Forelimb muscle (tissue), 1 donor: ENCODE measurements around the gene PRKRA. TPM values are rescaled to one million over a fixed set of nuclear protein-coding genes. Genes with fewer than 3 reads are reported as not detected.
"Not testable (repeated sequence)": the region's sequence is repeated elsewhere in the genome, so short reads cannot be mapped to it uniquely, and the experiment has no call there.

ENCODE experiments used
- DNase-seq: peaks from one replicate; pipeline ENCODE4 v3.0.0-alpha.2; 2013; ENCODE audit warnings: low read depth
- polyA plus RNA-seq: library from polyadenylated mRNA; unstranded; fragments of 120-200 nt; gene quantifications from one replicate; pipeline ENCODE4 v1.2.1, GENCODE V29; 2013; ENCODE audit not compliant: insufficient read length

PRKRA gene
- 57.0 TPM for polyA plus RNA-seq

DNA sequence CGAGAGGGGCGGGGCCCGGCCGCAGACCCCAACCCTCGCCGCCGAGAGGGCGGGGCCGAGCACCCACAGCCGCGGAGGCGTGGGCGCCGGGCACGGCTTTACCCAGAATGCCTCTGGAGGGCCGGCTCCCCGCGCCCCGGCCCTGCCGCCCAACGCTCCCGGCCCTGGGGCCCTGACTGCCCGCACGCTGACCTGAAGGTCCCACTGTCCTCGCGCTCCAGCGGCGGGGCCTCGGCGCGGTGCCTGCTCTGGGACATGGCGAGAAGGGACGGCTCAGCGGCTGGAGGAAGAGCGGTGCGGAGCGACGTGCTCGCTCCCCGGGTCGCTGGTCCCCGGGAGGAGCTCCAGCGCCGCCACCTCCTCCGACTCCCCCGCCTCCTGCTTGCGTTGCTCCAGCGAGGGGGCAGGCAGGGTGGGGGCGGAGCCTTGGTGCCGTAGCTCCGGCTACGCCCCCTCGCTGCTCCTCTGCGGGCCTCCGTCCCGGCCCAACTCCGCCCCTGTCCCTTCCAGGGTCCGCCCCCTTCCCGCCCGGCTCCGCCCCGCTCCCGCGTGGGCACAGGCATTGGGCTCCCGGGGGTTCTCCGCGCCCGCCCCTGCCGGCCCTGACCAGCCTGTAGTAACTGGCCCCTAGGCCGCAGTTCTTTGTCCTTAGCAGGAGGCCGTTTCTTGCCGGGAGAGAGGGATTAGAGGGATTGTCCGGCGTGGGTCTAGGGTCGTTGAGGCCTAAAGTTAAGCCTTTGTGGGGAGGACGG is at the start of gene PRKRA, which contains the start of gene PJVK:
TSS of gene PRKRA (minus strand) at position 402 of the 752 bp plus-strand sequence. CDS start at position 257, 145 bp downstream.
TSS of gene PJVK (plus strand) at position 605 of the 752 bp plus-strand sequence. CDS start 2,032 bp downstream, outside the sequence.
- peak; percentile 93 for DNase-seq

DNA sequence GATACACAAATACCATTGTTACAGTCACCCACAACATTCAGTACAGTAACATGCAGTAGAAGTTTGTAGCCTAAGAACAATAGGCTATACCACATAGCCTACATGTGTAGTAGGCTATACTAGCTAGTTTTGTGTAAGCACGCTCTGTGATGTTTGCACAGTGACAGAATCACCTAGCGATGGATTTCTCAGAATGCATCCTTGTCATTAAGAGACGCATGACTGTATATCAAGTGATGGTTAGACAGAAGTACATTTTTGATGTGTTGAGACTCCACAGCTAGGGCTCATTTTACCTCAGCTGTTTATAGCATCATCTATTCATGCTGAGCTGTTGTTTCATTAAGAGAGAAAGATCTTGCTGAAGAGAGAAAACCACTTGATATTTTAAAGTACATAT is 48.7 kb upstream of the PRKRA start:
- no peak for DNase-seq

DNA sequence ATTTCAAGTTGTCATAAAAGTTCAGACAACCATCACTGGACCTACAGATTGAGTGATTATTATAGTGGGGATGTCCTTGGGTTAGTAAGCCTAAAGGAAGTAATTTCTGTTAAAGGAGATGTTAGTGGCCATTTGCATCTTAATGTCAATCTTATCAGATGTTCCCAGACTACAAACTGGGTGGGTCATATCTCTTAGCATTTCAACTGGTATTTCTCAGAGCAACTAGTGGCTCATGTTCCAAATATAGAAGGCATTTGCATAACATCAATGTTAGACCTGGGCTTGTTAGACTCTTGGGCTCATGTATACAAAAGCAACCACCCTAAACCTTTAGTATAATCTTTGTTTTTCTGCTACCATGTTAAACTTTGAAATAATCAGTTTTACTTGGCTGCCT is 47.2 kb upstream of the PRKRA start:
- DNase-seq = no peak

DNA sequence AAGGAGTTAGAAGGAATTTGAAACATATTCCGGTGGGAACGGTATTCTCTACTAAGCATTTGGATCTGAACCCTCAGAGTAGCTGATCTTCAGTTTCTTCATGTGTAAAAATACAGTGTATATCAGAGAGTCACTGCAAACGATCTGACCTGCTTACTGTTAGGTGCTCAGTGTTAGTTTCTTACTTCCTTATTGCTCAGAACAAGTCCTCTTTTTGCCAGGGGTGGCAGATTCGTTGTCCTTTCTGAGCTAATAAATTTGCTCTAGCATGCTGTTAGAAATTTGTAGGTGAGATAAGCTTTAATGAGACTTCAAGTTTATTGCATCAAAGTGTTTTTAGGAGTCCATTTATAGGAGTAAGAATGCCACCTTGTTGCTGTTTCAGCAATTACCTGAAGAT is 45.1 kb upstream of the PRKRA start:
- no peak for DNase-seq

DNA sequence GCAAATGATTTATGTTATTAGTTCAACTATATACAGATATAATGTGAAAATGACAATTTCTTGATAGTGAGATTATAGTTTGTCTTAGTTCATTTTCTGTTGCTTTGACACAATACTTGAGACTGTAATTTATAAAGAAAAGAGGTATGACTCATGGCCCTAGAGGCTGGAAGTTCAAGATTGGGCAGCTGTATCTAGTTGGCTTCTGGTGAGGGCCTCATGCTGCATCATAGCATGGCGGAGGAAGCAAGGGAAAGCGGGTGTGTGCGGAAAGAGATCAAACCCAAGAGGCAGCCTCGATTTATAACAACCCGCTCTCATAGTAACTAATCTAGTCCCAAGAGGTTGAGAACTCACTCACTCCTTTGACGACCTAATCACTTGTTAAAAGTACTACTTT is 40.6 kb upstream of the PRKRA start:
- DNase-seq = no peak

DNA sequence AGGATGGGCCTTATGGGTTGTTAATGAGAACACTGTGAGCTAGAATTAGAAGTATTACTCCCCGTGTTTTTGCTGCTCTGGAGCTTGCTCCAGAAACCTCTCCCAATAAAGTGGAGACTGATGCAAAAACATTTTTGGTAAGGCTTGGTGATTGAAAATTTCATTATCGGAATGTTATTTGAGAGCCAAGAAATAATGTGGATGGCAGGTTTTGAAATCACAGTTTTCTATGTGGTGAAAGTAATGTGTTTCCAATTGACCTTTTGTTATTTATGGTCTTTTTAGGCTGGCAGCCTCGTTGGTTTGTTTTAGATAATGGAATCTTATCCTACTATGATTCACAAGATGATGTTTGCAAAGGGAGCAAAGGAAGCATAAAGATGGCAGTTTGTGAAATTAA is 34.4 kb upstream of the PRKRA start:
- DNase-seq = no peak

DNA sequence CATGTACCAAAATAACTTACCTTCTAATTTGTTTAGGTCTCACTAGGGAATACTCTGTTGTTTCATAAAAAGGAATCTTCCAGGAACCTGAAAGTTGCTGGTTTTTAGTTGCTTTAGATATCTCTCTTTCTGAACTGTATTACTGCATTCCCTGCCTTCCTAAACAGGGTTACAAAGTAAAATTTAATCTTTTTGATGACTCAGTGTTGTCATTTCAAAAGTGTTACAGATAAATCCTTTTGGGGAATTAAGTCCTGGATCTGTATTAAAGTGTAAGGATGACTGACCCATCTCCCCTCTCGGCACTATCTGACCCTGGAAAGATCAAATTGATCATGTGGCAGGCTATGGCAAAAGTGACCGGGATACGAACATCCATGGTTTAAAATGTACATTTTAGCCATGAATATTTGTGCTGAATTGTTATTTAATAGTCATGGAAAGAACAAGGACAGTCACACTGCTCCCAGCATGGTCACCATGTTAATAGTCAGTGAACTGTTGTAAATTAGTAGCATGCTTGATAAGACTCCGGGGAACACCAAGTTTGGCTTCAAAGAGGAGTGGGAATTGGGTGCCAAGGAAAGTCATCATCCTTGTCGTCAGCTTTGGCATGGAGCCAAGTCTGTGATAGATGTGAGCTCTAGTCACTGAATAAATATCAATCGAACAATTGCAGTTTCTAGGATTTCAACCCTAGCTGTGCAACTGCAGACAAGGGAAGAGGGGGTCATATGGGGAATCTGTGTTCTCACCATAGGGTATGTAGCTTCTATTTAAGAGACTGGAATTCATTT is 33.5 kb upstream of the PRKRA start:
- DNase-seq = no peak

DNA sequence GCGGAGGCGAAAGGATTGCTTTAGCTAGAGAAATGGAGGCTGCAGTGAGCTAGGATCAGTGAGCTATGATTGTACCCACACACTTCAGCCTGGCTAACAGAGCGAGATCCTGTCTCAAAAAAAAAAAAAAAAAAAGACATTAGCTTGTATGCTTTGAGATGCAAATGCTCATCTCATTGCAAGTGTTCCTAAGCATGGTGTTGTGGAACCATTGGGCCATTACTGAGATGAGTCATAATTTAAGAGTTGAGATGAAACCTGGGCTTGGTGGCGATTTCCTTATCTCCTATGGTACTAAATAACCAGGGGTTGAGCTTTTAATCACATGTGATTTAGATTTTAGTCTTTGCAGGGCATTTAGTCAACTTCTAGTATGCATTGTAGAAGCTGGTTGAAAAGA is 31.5 kb upstream of the PRKRA start:
- no peak for DNase-seq

DNA sequence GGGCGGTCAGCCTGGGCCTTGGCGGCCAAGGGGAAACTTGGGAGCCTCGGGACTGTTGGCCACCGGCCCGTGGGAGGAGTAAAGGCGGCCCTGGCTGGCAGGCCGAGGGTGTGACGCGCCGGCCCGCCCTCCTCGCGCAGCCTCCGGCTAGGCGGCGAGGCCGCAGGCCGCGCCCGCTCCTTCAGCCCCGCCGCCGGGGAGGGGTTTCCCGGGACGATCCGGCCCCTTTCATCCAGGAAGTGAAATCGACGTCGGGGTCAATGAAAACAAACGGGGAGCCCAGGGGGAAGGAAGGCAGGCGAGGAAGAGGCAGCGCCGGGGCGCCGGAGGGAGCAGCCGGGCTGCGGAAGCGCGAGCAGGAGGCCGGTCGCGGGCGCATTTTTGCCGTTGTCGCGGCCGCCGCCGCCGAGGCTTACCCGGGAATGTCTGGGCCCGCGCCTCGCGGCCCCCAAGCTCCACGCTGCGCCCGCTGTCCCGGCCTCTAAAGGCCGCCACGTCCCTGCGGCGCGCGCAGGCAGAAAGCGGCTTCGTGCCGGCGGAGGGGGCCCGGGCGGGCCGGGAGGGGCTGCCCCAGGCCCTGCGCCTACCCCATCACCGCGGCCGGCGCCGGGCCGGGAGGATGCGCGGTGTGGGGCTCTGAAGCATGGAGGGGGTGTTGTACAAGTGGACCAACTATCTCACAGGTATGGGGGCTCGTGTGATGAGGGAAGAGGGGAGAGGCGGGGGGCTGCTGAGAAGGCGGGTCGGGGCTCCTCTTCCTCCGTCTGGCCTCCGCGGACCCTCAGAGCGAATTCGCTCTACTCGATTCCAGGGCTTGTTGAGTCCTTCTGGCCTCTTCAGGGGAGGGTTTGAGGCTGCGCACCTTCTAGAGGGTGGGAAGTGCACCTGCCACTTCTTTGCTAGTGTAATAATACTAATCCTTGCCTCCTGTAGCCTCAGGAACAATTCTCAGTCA is 29.5 kb upstream of the PRKRA start, which contains the start of gene PLEKHA3:
TSS of gene PLEKHA3 (plus strand) at position 231 of the 955 bp plus-strand sequence. CDS start at position 644, 413 bp downstream.
- peak; percentile 80 for DNase-seq

DNA sequence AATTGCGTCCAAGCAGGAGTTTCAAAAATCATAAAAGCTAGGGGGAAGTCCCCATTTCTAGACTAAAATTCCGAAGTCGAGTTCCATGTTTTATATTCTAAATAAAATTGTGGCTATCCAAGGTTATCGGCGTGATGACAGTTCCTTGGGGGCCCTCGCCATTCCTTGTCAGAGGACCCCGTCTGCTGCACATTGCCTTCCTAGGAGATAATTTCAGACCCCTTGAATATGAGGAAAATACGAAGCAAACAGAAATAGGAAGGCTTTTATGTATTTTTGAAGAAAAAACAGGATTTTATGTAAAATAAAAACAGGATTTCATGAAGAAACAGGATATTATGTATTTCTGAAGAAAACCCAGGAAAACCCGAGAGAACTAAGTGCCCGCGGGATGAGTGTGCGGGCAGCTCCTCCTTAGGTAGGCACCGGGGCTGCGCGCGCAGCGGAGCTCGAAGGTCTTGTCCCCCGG is 28.8 kb upstream of the PRKRA start:
- DNase-seq = no peak

DNA sequence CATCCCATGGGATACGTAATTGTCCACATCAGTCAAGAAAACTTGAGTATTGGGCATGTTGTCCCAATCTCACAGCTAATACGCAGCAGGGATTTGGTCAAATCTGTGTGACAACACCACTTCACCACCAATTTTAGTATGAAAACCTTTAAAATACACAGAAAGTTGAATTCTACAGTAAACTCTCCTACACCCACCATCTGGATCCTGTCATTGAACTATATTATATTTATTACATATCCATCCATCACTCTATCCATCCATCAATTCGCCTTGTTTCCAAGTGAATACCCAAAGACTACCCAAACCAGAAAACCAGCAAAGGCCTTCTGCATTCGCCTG is 28.3 kb upstream of the PRKRA start:
- no peak for DNase-seq

DNA sequence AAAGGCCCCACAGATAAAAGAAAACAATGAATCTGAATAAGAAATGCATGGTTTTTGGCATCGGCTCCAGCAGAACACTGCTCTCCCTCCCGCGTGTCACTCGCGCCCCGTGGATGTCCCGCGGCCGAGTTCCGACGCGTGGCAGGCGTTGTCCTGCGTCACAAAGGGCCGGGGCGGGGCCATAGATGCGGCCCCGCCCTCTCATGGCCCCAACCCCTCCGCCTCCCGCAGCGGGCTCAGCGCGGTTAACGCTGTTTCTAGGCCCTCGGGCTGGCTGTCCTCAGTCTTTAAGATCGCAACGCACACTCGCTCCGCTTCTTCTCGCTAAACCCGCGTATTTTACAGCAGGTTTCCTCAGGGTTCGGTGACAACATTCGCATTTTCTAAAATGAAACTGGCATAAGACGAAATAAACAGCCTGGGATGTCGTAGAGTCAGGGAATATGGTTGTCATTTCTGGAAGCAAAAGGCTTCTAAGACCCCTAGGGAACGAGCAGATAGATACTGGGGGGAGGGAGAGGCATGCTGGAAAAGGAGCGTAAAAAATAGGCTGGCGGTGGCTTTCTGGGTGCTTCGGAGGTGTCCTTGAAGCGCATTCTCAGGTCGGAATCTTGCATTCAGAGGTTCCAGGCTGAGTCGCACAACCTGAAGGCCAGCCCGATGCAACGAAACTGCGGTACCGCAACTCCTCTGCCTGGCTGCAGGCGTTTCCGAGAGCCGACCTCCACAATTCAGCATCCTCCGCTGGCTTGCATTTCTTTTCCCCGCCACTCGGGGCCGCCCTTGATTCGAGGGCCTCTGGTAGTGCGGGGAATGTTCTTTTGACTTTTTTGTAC is 27.7 kb upstream of the PRKRA start, which contains the start of gene FKBP7:
TSS of gene FKBP7 (minus strand) at position 162 of the 836 bp plus-strand sequence. CDS start at position 61, 101 bp downstream.
- DNase-seq = peak; percentile 72

DNA sequence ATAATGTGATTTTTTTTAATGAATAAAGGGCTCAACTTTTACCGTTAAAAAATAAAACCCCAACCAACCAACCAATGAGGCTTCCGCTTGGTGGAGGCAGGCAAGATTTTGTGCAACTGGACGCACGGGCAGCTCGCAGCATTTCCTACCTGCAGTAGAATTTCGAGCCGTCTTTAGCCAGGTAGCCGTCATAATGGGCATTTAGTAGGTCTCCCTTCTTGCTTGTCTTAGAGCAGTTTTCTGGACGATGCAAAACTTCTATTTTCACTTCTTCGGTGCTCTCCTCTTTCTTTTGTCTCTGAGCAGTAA is 27.1 kb upstream of the PRKRA start:
- DNase-seq = no peak

DNA sequence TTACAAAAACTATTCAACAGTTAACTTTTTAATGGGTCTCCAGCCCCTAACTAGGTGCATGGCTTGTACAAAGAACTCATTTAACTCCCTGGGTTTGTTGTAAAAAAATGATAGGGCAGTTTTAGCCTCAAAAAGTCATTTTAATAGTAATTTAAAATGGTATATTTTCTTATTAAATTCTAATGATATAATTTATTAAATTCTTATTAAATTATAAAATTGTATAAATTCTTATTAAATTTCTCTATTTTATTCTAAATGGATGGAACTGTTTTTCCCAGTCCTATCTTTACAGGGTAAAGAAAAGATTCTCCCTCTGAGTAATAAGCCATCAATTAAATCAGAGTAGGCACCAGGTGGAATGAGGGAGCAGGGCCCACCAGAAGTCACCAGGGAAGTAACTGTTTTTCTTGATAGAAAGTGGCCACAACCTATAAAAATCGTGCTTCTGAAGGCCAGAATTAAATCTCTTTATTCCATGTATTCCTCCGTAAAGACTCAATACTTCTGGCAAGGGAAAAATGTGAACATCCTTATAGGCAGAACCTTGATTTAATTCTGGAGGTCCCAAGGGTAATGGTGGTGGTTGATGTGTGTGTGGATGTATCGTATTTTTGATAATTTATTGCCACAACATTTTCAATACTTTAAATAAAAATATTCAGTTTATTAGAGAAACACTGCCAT is 26.6 kb upstream of the PRKRA start:
- DNase-seq = no peak

DNA sequence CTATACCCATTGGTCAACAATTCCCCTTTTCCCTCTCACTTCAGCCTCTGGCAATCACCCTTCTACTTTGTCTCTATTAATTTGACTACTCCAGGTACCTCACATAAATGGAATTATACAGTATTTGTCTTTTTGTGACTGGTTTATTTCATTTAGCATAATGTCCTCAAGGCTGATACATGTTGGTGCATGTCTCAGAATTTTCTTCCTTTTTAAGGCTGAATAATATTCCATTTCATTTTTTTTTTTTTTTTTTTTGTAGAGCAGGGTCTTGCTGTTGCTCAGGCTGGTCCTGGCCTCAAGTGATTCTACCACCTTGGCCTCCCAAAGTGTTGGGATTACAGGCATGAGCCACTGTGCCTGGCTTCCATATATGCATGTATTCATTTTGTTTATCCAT is 25.5 kb upstream of the PRKRA start:
- DNase-seq = no peak

DNA sequence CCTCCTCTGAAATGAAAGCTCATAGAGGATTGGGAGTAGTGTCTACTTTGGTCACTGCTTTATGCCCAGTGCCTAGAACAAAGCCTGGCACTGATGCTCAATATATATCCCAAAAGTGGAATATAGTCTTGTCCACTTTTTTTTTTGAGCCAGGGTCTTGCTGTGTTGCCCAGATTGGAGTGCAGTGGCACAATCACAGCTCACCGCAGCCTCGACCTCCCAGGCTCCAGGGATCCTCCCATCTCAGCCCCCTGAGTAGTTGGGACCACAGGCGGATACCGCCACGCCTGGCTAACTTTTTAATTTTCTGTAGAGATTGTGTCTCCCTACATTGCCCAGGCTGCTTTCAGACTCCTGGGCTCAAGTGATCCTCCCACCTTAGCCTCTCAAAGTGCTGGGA is 23.6 kb upstream of the PRKRA start:
- DNase-seq = no peak

DNA sequence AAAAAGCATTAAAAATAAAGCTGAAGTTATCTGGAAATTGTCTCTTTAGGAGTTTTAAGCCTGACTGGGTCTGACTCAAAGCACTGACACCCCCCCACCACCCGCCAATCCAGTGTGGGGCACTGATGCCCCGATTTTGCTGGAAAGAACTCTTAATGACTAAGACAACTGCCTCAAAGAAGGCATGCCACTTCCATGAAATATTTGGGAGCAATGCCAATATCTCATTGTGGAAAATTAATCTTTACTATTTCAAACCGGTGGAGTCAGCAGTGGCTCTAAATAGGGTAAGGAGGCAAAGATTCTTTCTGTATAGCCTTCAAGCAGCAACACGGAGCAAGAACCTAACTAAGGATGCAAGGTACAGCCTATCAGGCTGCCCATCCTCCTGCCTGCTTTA is 23.0 kb upstream of the PRKRA start:
- no peak for DNase-seq

DNA sequence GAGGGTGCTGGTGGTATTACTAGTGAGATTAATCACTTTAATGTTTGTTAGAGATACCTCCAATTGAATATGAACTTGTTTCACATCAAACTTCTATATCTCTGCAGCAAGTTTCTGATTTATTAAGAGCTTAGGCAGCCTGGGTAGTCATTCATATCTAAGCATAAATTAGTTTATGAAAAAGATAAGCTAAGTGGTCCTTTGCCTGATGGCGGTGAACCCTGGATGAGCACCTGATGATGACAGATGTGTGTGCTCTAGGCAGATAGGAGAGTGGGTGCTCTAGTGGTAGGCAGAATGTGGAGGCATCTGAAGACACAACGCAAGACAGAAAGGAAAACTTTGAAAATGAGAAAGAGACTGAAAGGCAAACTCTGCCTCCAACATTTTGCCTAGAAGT is 22.4 kb upstream of the PRKRA start:
- DNase-seq = no peak

DNA sequence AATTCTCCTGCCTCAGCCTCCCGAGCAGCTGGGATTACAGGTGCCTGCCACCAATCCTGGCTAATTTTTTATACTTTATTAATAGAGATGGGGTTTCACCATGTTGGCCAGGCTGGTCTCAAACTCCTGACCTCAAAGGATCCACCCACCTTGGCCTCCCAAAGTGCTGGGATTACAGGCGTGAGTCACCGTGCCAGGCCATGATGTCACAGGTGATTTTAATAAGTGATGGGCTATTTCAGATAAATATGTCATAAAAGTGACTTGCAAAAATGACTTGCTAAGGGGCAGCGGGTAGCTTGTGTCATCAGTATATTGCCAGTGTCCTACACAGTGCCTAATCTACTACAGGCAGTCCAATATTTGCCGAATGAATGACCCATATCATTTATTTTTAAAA is 20.3 kb upstream of the PRKRA start:
- not testable (repeated sequence) for DNase-seq

DNA sequence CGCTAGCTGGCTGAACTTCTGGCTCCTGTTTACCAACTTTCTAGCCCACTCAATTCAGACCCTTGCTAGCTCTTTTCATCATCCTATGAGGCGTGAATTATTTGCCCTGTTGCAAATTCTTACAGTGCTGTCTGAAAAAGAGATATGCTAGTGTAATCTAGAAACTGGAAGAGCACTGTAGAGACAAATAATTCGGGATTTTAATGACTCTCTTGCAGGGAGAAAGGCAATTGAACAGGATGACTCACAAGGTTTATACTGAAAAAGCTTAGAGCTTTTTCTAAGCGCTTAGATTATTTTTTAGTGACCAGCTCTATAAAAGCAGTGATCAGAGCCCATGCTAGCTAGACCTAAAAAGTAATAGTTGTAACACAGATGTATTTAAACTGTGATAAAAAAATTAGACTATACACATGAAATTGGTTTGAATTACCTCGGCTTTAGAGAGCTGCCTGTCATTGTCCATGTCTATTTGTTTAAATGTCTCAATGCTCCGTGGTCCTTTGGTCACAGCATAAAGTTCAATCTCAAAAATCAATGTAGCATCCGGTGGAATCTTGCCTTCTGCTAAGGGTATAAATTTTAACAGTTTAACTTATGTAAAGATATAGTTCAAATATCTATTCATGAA is 18.4 kb upstream of the PRKRA start:
- no peak for DNase-seq
